CD4-positive, alpha-beta memory T cell (primary cell): Measurements from ENCODE around the gene SRSF3. TPM values are rescaled to one million over a fixed set of nuclear protein-coding genes. Genes with fewer than 3 reads are reported as not detected.
"Not testable (repeated sequence)": the region's sequence is repeated elsewhere in the genome, so short reads cannot be mapped to it uniquely, and the experiment has no call there.

Source experiments
- CTCF ChIA-PET: fragments of 350-600 bp; sonication (Branson Sonifier 250); formaldehyde crosslinking; loops from one replicate; lab custom pipeline; 2021; ENCODE audit warnings: inconsistent platforms; ENCODE audit not compliant: partially characterized antibody; lab: Charles Lee
- POLR2A ChIA-PET: fragments of 350-600 bp; sonication (Branson Sonifier 250); formaldehyde crosslinking; loops from one replicate; lab custom pipeline; 2021; ENCODE audit not compliant: partially characterized antibody; lab: Charles Lee
- DNase-seq, 5 donors: peaks; one replicate each; pipeline versions ENCODE4 v3.0.0 to v3.0.0-alpha.2; 2020 to 2022; ENCODE audit warnings: mixed read lengths in 1 of 5
- H3K27ac ChIP-seq: one replicate; pipeline ENCODE4 v1.7.0; 2013; ENCODE audit warnings: low read depth, low read length
- H3K27me3 ChIP-seq: 2 replicates; pipeline ENCODE4 v1.7.0; 2013; ENCODE audit warnings: mild to moderate bottlenecking, low read length, moderate library complexity; ENCODE audit not compliant: insufficient read depth
- H3K36me3 ChIP-seq: 2 replicates; pipeline ENCODE4 v1.7.0; 2013; ENCODE audit warnings: mild to moderate bottlenecking, low read length, moderate library complexity; ENCODE audit not compliant: insufficient read depth
- H3K4me1 ChIP-seq: 2 replicates; pipeline ENCODE4 v1.7.0; 2013; ENCODE audit warnings: mild to moderate bottlenecking, low read length, moderate library complexity; ENCODE audit not compliant: insufficient read depth
- H3K4me3 ChIP-seq, 2 donors: one replicate each; pipeline ENCODE4 v1.7.0; 2013; ENCODE audit warnings: low read length in 2 of 2, mild to moderate bottlenecking in 1 of 2
- H3K9me3 ChIP-seq, 2 donors: one replicate each; pipeline ENCODE4 v1.7.0; 2013; ENCODE audit warnings: low read length in 2 of 2, control low read depth in 1 of 2; ENCODE audit not compliant: control insufficient read depth in 1 of 2
- H3K27ac Mint-ChIP-seq, 7 donors: one replicate each; pipeline ENCODE4 v1.8.0; 2020 to 2021; ENCODE audit warnings: mixed read lengths in 7 of 7, mild to moderate bottlenecking in 6 of 7, inconsistent platforms in 3 of 7, moderate library complexity in 3 of 7
- H3K27me3 Mint-ChIP-seq, 2 donors: one replicate each; pipeline ENCODE4 v1.8.0; 2020 to 2021; ENCODE audit warnings: mixed read lengths in 2 of 2
- H3K36me3 Mint-ChIP-seq, 2 donors: one replicate each; pipeline ENCODE4 v1.8.0; 2020 to 2021; ENCODE audit warnings: mixed read lengths in 2 of 2, inconsistent platforms in 1 of 2, mild to moderate bottlenecking in 1 of 2
- H3K4me1 Mint-ChIP-seq, 4 donors: one replicate each; pipeline ENCODE4 v1.8.0; 2020 to 2021; ENCODE audit warnings: mixed read lengths in 4 of 4, mild to moderate bottlenecking in 1 of 4
- H3K4me3 Mint-ChIP-seq, 8 donors: one replicate each; pipeline ENCODE4 v1.8.0; 2020 to 2021; ENCODE audit warnings: mixed read lengths in 8 of 8, mild to moderate bottlenecking in 7 of 8, moderate library complexity in 6 of 8, inconsistent platforms in 3 of 8
- H3K9me3 Mint-ChIP-seq, 8 donors: one replicate each; pipeline ENCODE4 v1.8.0; 2020 to 2021; ENCODE audit warnings: mixed read lengths in 8 of 8, mild to moderate bottlenecking in 5 of 8, inconsistent platforms in 3 of 8, moderate library complexity in 1 of 8
- intact Hi-C: fragments of 100-400 bp; cut with micrococcal nuclease; formaldehyde crosslinking; loops from one replicate; pipeline ENCODE4 v1.15.1; 2023
- polyA plus RNA-seq, 2 donors: library from polyadenylated mRNA; unstranded; fragments of 300-500 nt; fragmentation: Illumina TruSeq; gene quantifications; one replicate each; pipeline ENCODE4 v1.2.3, GENCODE V29; 2021
- total RNA-seq, 2 experiments: library from RNA; stranded (reverse); gene quantifications; one replicate each; pipeline ENCODE4 v1.2.3, GENCODE V29; 2021

SRSF3 gene
- total and polyA plus RNA-seq, 4 experiments from 2014 or later: 293 to 350 (median 333) TPM

DNA sequence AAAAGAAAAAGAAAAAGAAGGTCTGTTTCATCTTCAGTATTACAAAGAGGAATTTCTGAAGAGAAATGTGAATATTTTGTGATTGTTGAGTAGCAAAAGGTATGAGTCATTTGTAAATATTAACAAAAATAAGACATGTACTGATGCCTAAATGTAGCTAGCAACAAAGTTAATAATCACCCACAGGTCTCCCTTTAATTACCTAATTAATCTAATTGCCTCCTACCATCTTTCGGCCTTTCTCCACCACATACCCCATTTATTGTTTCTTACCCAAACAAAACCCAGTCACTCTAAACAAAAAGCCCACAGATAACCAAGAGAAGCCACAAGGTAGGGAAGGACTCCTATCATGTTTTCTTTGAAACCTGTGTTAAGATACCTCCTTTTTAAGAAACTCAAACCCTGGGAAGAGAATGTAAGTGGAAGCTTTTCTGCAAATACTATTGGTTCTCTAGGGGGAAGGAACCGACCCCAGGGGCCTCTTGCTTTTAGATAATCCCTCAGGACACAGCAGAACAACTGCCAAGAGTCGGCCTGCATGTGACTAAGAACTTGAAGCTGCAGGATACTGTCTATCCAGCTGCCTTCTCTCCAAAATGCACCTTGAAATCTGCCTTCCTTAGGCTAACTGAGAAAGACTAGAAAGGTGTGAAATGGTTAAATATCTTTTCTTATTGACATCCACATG lies 30.8 kb upstream of the SRSF3 start:
- no peak overlapping the region for H3K27ac ChIP-seq
- H3K9me3 ChIP-seq: no peaks in the 10 kb centered on the region
- CTCF ChIA-PET: interaction anchor here (1.2 kb wide), 1 partner anchor 17 kb away, joined by 3 read pairs; no protein-coding TSS in a partner anchor
- Mint-ChIP-seq H3K4me1 (peaks cover 0 to 3% (median under 1%) of the 10 kb centered on the region in 4 donors), H3K27ac (no peak overlapping the region), H3K9me3 (no peaks in the 10 kb centered on the region), H3K4me3 (no peak overlapping the region), H3K27me3 (peaks cover 0 to 1% of the 10 kb centered on the region in 2 donors), H3K36me3 (no peaks in the 10 kb centered on the region)
- no peaks in the 10 kb centered on the region for H3K36me3 ChIP-seq
- intact Hi-C loops: no loop called here
- no peak for DNase-seq
- H3K4me3 ChIP-seq: no peak overlapping the region
- H3K4me1 ChIP-seq: no peaks in the 10 kb centered on the region
- no peaks in the 10 kb centered on the region for H3K27me3 ChIP-seq
- POLR2A ChIA-PET: interaction anchor here (2.0 kb wide), 1 partner anchor 30 kb away, joined by 6 read pairs; the partner anchor contains the start of gene SRSF3

DNA sequence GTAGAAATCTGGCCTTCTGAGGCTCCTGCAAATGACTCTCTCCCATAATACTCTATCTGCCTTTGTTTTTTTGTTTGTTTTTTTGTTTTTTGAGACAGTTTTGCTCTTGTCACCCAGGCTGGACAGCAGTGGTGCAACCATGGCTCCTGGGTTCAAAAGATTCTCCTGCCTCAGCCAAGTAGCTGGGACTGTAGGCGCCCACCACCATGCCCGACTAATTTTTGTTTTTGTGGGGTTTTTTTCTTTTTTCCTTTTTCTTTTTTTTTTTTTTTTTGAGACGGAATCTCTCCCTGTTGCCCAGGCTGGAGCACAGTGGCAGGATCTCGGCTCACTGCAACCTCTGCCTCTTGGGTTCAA lies 30.3 kb upstream of the SRSF3 start:
- no peak overlapping the region for H3K27ac ChIP-seq
- ChIA-PET CTCF (interaction anchor here (1.2 kb wide), 1 partner anchor 16 kb away, joined by 3 read pairs; no protein-coding TSS in a partner anchor), POLR2A (interaction anchor here (2.0 kb wide), 1 partner anchor 30 kb away, joined by 6 read pairs; the partner anchor contains the start of gene SRSF3)
- no peaks in the 10 kb centered on the region for H3K4me1 ChIP-seq
- Mint-ChIP-seq H3K36me3 (no peaks in the 10 kb centered on the region), H3K9me3 (no peaks in the 10 kb centered on the region), H3K27me3 (peaks cover 0 to 1% of the 10 kb centered on the region in 2 donors), H3K4me1 (peaks cover 0 to 3% (median under 1%) of the 10 kb centered on the region in 4 donors), H3K27ac (peak overlapping the region in 1 of 7 donors; percentile 74), H3K4me3 (peak overlapping the region in 1 of 8 donors; percentile 43)
- DNase-seq: no peak
- no peaks in the 10 kb centered on the region for H3K27me3 ChIP-seq
- H3K36me3 ChIP-seq: no peaks in the 10 kb centered on the region
- no peak overlapping the region for H3K4me3 ChIP-seq
- no peaks in the 10 kb centered on the region for H3K9me3 ChIP-seq
- intact Hi-C loops: no loop called here

- H3K27me3 Mint-ChIP-seq: peaks cover 0 to 1% of the 10 kb centered on the region in 2 donors
- H3K4me1 Mint-ChIP-seq: no peaks in the 10 kb centered on the region
Measured at GRCh38 chr6:36566418-36566905, 27.7 kb upstream of the SRSF3 start.

GRCh38 chr6:36570264-36570663 lies 23.9 kb upstream of the SRSF3 start:
- POLR2A ChIA-PET: no interaction called here
- intact Hi-C loops: no loop called here

More at GRCh38 chr6:36566418-36566905, 27.7 kb upstream of the SRSF3 start:
- Histone ChIP-seq H3K27ac (no peak overlapping the region), H3K9me3 (no peaks in the 10 kb centered on the region), H3K4me1 (no peaks in the 10 kb centered on the region), H3K36me3 (no peaks in the 10 kb centered on the region), H3K27me3 (no peaks in the 10 kb centered on the region), H3K4me3 (no peak overlapping the region)
- ChIA-PET POLR2A (interaction anchor here (1.2 kb wide), 1 partner anchor 27 kb away, joined by 3 read pairs; the partner anchor contains the start of gene SRSF3), CTCF (no interaction called here)
- intact Hi-C loops: no loop called here
- Mint-ChIP-seq H3K36me3 (no peaks in the 10 kb centered on the region), H3K4me3 (no peak overlapping the region), H3K27ac (no peak overlapping the region), H3K9me3 (no peaks in the 10 kb centered on the region)
- no peak for DNase-seq

GRCh38 chr6:36571122-36572043 lies 22.8 kb upstream of the SRSF3 start:
- H3K9me3 ChIP-seq: no peaks in the 10 kb centered on the region
- CTCF ChIA-PET: interaction anchor here (0.6 kb wide), 1 partner anchor 446 kb away, joined by 3 read pairs; no protein-coding TSS in a partner anchor
- Mint-ChIP-seq H3K4me3 (no peak overlapping the region), H3K27ac (no peak overlapping the region), H3K27me3 (no peaks in the 10 kb centered on the region), H3K9me3 (no peaks in the 10 kb centered on the region), H3K36me3 (no peaks in the 10 kb centered on the region), H3K4me1 (no peaks in the 10 kb centered on the region)
- intact Hi-C loops: no loop called here
- no peaks in the 10 kb centered on the region for H3K4me1 ChIP-seq
- no peak overlapping the region for H3K4me3 ChIP-seq
- no peak overlapping the region for H3K27ac ChIP-seq
- DNase-seq: no peak
- H3K27me3 ChIP-seq: no peaks in the 10 kb centered on the region
- POLR2A ChIA-PET: no interaction called here
- H3K36me3 ChIP-seq: no peaks in the 10 kb centered on the region

More at GRCh38 chr6:36570264-36570663, 23.9 kb upstream of the SRSF3 start:
- Histone ChIP-seq H3K4me3 (no peak overlapping the region), H3K36me3 (no peaks in the 10 kb centered on the region), H3K27ac (no peak overlapping the region), H3K27me3 (no peaks in the 10 kb centered on the region), H3K4me1 (no peaks in the 10 kb centered on the region), H3K9me3 (no peaks in the 10 kb centered on the region)
- Mint-ChIP-seq H3K36me3 (no peaks in the 10 kb centered on the region), H3K27ac (no peak overlapping the region), H3K27me3 (no peaks in the 10 kb centered on the region), H3K9me3 (no peaks in the 10 kb centered on the region), H3K4me3 (no peak overlapping the region), H3K4me1 (no peaks in the 10 kb centered on the region)
- CTCF ChIA-PET: interaction anchor here (1.3 kb wide), 1 partner anchor 9 kb away, joined by 4 read pairs; no protein-coding TSS in a partner anchor
- DNase-seq: no peak

GRCh38 chr6:36572353-36573311 lies 21.5 kb upstream of the SRSF3 start:
- DNase-seq, H3K27me3 ChIP-seq, intact Hi-C loops, H3K4me1 Mint-ChIP-seq, H3K27ac ChIP-seq, H3K27ac Mint-ChIP-seq, H3K4me1 ChIP-seq, H3K9me3 ChIP-seq, CTCF ChIA-PET, H3K36me3 Mint-ChIP-seq, H3K4me3 Mint-ChIP-seq, H3K27me3 Mint-ChIP-seq, POLR2A ChIA-PET, H3K36me3 ChIP-seq, H3K4me3 ChIP-seq, H3K9me3 Mint-ChIP-seq: not testable (repeated sequence)
